ENCODE results near the gene RANBP2. TPM values are rescaled to one million over a fixed set of nuclear protein-coding genes. Genes with fewer than 3 reads are reported as not detected.

The RANBP2 gene
- total RNA-seq, 1 donor from 2014 or later: 48.8 TPM

- no peaks in the 10 kb centered on the region for H3K9me3 Mint-ChIP-seq (ENCODE audit: low read depth)
- no peak for TF ChIP-seq CTCF (IDR thresholded peaks at IDR 0.05)
- H3K4me1 Mint-ChIP-seq (ENCODE audit: low read depth): no peaks in the 10 kb centered on the region
- H3K36me3 Mint-ChIP-seq (ENCODE audit: low read depth): peaks cover 19% of the 10 kb centered on the region
- no peak overlapping the region for H3K4me3 Mint-ChIP-seq (ENCODE audit: unreplicated experiment)
- H3K27ac Mint-ChIP-seq (ENCODE audit: unreplicated experiment): no peak overlapping the region
- no peak for DNase-seq (ENCODE audit: low spot score)
- no peaks in the 10 kb centered on the region for H3K27me3 Mint-ChIP-seq (ENCODE audit: low read depth)
Measured at GRCh38 chr2:108778857-108779256, 59.6 kb downstream of the RANBP2 start.

- peak overlapping the region; percentile 99 for H3K27ac Mint-ChIP-seq (ENCODE audit: unreplicated experiment)
- TF ChIP-seq CTCF (IDR thresholded peaks at IDR 0.05): no peak
- no peaks in the 10 kb centered on the region for H3K9me3 Mint-ChIP-seq (ENCODE audit: low read depth)
- H3K4me3 Mint-ChIP-seq (ENCODE audit: unreplicated experiment): peak overlapping the region; percentile 99
- no peaks in the 10 kb centered on the region for H3K27me3 Mint-ChIP-seq (ENCODE audit: low read depth)
- peaks cover 10% of the 10 kb centered on the region for H3K36me3 Mint-ChIP-seq (ENCODE audit: low read depth)
- H3K4me1 Mint-ChIP-seq (ENCODE audit: low read depth): peaks cover 15% of the 10 kb centered on the region
- no peak for DNase-seq (ENCODE audit: low spot score)
Measured at GRCh38 chr2:108786008-108786353, 66.7 kb downstream of the RANBP2 start.

GRCh38 chr2:108786354-108787215 lies 67.3 kb downstream of the RANBP2 start, which contains the start of gene CCDC138:
TSS of gene CCDC138 (plus strand) at chr2:108786771. CDS start at chr2:108786823, 52 bp downstream.
- H3K27me3 Mint-ChIP-seq (ENCODE audit: low read depth): no peaks in the 10 kb centered on the region
- H3K9me3 Mint-ChIP-seq (ENCODE audit: low read depth): no peaks in the 10 kb centered on the region
- peaks cover 10% of the 10 kb centered on the region for H3K36me3 Mint-ChIP-seq (ENCODE audit: low read depth)
- no peak for TF ChIP-seq CTCF (IDR thresholded peaks at IDR 0.05)
- peak within 1 kb of the TSS; percentile 99 for H3K4me3 Mint-ChIP-seq (ENCODE audit: unreplicated experiment)
- peak within 1 kb of the TSS; percentile 99 for H3K27ac Mint-ChIP-seq (ENCODE audit: unreplicated experiment)
- peak; percentile 92 for DNase-seq (ENCODE audit: low spot score)
- peaks cover 15% of the 10 kb centered on the region for H3K4me1 Mint-ChIP-seq (ENCODE audit: low read depth)

GRCh38 chr2:108787216-108787541 lies 67.9 kb downstream of the RANBP2 start:
- H3K36me3 Mint-ChIP-seq (ENCODE audit: low read depth): peaks cover 10% of the 10 kb centered on the region
- no peak for DNase-seq (ENCODE audit: low spot score)
- H3K27me3 Mint-ChIP-seq (ENCODE audit: low read depth): no peaks in the 10 kb centered on the region
- H3K4me1 Mint-ChIP-seq (ENCODE audit: low read depth): peaks cover 15% of the 10 kb centered on the region
- H3K4me3 Mint-ChIP-seq (ENCODE audit: unreplicated experiment): peak overlapping the region; percentile 68
- TF ChIP-seq CTCF (IDR thresholded peaks at IDR 0.05): no peak
- H3K9me3 Mint-ChIP-seq (ENCODE audit: low read depth): no peaks in the 10 kb centered on the region
- peak overlapping the region; percentile 49 for H3K27ac Mint-ChIP-seq (ENCODE audit: unreplicated experiment)

- Mint-ChIP-seq H3K9me3 (ENCODE audit: low read depth) (no peaks in the 10 kb centered on the region), H3K36me3 (ENCODE audit: low read depth) (peaks cover 3% of the 10 kb centered on the region)
Measured at GRCh38 chr2:108803045-108803736, 83.9 kb downstream of the RANBP2 start.

More at GRCh38 chr2:108803045-108803736, 83.9 kb downstream of the RANBP2 start:
- Mint-ChIP-seq H3K27ac (ENCODE audit: unreplicated experiment) (peak overlapping the region; percentile 12), H3K4me3 (ENCODE audit: unreplicated experiment) (no peak overlapping the region), H3K27me3 (ENCODE audit: low read depth) (no peaks in the 10 kb centered on the region), H3K4me1 (ENCODE audit: low read depth) (peaks cover 22% of the 10 kb centered on the region)
- TF ChIP-seq CTCF (IDR thresholded peaks at IDR 0.05): no peak
- DNase-seq (ENCODE audit: low spot score): no peak

Data from chondrocyte (in vitro differentiated cells).